ENCODE results near the gene FABP2. TPM values are rescaled to one million over a fixed set of nuclear protein-coding genes. Genes with fewer than 3 reads are reported as not detected.
"Not testable (repeated sequence)": the region's sequence is repeated elsewhere in the genome, so short reads cannot be mapped to it uniquely, and the experiment has no call there.

Gene FABP2
- total RNA-seq, 2 donors from 2014 or later = not detected

DNA sequence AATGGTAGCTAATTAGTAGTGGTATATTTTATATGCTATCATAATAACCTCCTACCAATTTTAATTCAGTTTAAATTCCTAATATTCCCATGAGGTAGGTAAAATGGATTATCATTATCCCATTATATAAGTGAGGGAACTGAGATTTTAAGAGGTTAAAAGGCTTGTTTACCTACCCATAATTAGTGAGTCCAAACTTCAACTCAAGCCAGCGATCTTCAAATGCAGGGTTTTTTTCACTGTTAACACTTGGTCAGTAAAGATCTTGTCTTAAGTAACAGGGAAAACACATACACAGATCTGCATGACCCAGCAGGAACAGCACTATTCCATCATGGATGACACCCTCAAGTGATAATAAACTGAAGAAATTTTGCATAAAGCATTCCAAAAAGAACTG is 31.3 kb downstream of the FABP2 start:
- no peak for ATAC-seq (ENCODE audit: insufficient number of reproducible peaks, low FRiP score, low read depth)
- TF ChIP-seq, protein P1, sequence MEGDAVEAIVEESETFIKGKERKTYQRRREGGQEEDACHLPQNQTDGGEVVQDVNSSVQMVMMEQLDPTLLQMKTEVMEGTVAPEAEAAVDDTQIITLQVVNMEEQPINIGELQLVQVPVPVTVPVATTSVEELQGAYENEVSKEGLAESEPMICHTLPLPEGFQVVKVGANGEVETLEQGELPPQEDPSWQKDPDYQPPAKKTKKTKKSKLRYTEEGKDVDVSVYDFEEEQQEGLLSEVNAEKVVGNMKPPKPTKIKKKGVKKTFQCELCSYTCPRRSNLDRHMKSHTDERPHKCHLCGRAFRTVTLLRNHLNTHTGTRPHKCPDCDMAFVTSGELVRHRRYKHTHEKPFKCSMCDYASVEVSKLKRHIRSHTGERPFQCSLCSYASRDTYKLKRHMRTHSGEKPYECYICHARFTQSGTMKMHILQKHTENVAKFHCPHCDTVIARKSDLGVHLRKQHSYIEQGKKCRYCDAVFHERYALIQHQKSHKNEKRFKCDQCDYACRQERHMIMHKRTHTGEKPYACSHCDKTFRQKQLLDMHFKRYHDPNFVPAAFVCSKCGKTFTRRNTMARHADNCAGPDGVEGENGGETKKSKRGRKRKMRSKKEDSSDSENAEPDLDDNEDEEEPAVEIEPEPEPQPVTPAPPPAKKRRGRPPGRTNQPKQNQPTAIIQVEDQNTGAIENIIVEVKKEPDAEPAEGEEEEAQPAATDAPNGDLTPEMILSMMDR (IDR thresholded peaks at IDR 0.05) = no peak
- Histone ChIP-seq H3K4me3 (no peak overlapping the region), H3K27me3 (replicated peaks; ENCODE audit: insufficient read depth) (no peaks in the 10 kb centered on the region), H3K4me1 (ENCODE audit: control insufficient read depth in 1 of 2, low read depth in 2 of 2) (peaks cover 5 to 17% of the 10 kb centered on the region in 2 donors), H3K9me3 (no peaks in the 10 kb centered on the region), H3K36me3 (peaks cover 13% of the 10 kb centered on the region), H3K27ac (no peak overlapping the region)
- DNase-seq (ENCODE audit: low spot score) = no peak

DNA sequence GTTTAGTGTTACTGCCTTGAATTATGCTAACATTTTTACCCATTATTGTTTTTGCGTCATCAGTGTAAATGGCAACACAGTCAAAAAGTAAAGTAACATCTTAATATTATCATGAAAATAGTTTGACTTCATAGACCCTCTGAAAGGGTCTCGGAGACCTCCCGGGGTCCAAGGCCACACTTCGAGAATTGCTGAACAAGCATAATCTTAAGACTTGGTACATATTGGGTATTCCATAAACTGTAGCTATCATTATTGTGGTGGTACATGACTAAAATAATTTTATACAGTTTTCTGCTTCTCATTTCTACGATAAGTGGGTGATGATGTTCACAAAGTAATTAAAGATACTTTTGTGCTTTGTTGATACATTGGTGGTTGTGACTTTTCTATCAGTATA is 32.6 kb downstream of the FABP2 start:
- peaks cover 13% of the 10 kb centered on the region for H3K36me3 ChIP-seq
- H3K27me3 ChIP-seq (replicated peaks; ENCODE audit: insufficient read depth) = no peaks in the 10 kb centered on the region
- DNase-seq (ENCODE audit: low spot score) (no peak), ATAC-seq (ENCODE audit: insufficient number of reproducible peaks, low FRiP score, low read depth) (no peak)
- no peak overlapping the region for H3K4me3 ChIP-seq
- no peaks in the 10 kb centered on the region for H3K9me3 ChIP-seq
- H3K27ac ChIP-seq = no peak overlapping the region
- peaks cover 16 to 17% of the 10 kb centered on the region in 2 donors for H3K4me1 ChIP-seq (ENCODE audit: control insufficient read depth in 1 of 2, low read depth in 2 of 2)
- TF ChIP-seq, protein P1 (IDR thresholded peaks at IDR 0.05) = no peak

DNA sequence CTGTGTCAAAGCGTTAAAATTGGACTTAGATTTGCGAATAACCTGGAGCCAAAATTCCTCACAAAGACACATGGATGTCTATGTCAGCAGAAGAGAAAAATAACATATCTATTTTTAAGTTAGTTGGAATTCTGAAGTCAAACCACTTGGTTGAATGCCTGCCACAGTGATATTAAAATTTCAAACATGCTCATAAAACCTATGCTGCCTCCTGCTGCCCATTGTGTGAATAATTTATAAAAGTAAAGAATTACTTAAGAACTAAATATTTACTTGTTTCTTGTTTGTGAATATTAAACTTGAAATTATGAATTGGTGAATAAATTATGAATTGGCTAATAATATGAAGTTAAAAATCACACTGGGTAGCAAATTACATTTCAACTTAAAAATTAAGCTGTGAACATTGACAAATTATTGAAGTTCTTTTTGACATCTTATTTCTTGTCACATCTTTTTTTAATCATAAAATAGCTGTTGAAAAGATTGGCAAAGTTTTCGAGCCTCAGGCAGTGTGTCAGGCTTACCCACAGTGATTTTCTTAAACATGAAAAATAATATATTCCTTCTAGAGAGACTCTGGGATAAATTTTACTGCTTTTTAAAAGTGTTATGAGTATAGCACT is 35.4 kb downstream of the FABP2 start:
- H3K27ac ChIP-seq = no peak overlapping the region
- H3K4me1 ChIP-seq (ENCODE audit: control insufficient read depth in 1 of 2, low read depth in 2 of 2) = peaks cover 26 to 31% of the 10 kb centered on the region in 2 donors
- TF ChIP-seq, protein P1 (IDR thresholded peaks at IDR 0.05) = peak; percentile 61
- no peak for DNase-seq (ENCODE audit: low spot score)
- H3K36me3 ChIP-seq = peaks cover 5% of the 10 kb centered on the region
- H3K27me3 ChIP-seq (replicated peaks; ENCODE audit: insufficient read depth) = no peaks in the 10 kb centered on the region
- H3K4me3 ChIP-seq = no peak overlapping the region
- H3K9me3 ChIP-seq = no peaks in the 10 kb centered on the region
- ATAC-seq (ENCODE audit: insufficient number of reproducible peaks, low FRiP score, low read depth) = peak; percentile 27

GRCh38 chr4:119284876-119285780 is 36.8 kb downstream of the FABP2 start:
- H3K27me3 ChIP-seq (replicated peaks; ENCODE audit: insufficient read depth) = no peaks in the 10 kb centered on the region
- H3K27ac ChIP-seq = peak overlapping the region; percentile 48 to 67
- peak overlapping the region; percentile 57 for H3K4me3 ChIP-seq
- DNase-seq (ENCODE audit: low spot score) (no peak), ATAC-seq (ENCODE audit: insufficient number of reproducible peaks, low FRiP score, low read depth) (no peak)
- peaks cover 26 to 43% of the 10 kb centered on the region in 2 donors for H3K4me1 ChIP-seq (ENCODE audit: control insufficient read depth in 1 of 2, low read depth in 2 of 2)
- peaks cover 5% of the 10 kb centered on the region for H3K36me3 ChIP-seq
- H3K9me3 ChIP-seq = no peaks in the 10 kb centered on the region
- TF ChIP-seq, protein P1 (IDR thresholded peaks at IDR 0.05) = no peak

GRCh38 chr4:119281393-119281792 is 40.5 kb downstream of the FABP2 start:
- TF ChIP-seq, protein P1 (IDR thresholded peaks at IDR 0.05) = no peak
- Histone ChIP-seq H3K9me3 (no peaks in the 10 kb centered on the region), H3K27ac (no peak overlapping the region), H3K27me3 (replicated peaks; ENCODE audit: insufficient read depth) (no peaks in the 10 kb centered on the region), H3K4me3 (no peak overlapping the region), H3K36me3 (no peaks in the 10 kb centered on the region), H3K4me1 (ENCODE audit: control insufficient read depth in 1 of 2, low read depth in 2 of 2) (peaks cover 26 to 43% of the 10 kb centered on the region in 2 donors)
- DNase-seq (ENCODE audit: low spot score) = no peak
- ATAC-seq (ENCODE audit: insufficient number of reproducible peaks, low FRiP score, low read depth) = no peak

GRCh38 chr4:119279945-119280344 is 42.0 kb downstream of the FABP2 start:
- H3K27me3 ChIP-seq (replicated peaks; ENCODE audit: insufficient read depth); H3K4me3 ChIP-seq; DNase-seq (ENCODE audit: low spot score); ATAC-seq (ENCODE audit: insufficient number of reproducible peaks, low FRiP score, low read depth); H3K36me3 ChIP-seq; H3K27ac ChIP-seq; H3K9me3 ChIP-seq: not testable (repeated sequence)
- peaks cover 17 to 33% of the 10 kb centered on the region in 2 donors for H3K4me1 ChIP-seq (ENCODE audit: control insufficient read depth in 1 of 2, low read depth in 2 of 2)

- H3K4me3 ChIP-seq; H3K36me3 ChIP-seq; H3K9me3 ChIP-seq; ATAC-seq (ENCODE audit: insufficient number of reproducible peaks, low FRiP score, low read depth); H3K27ac ChIP-seq; H3K27me3 ChIP-seq (replicated peaks; ENCODE audit: insufficient read depth); DNase-seq (ENCODE audit: low spot score): not testable (repeated sequence)
- H3K4me1 ChIP-seq (ENCODE audit: control insufficient read depth in 1 of 2, low read depth in 2 of 2) = peaks cover 12 to 29% of the 10 kb centered on the region in 2 donors
These were observed 42.4 kb downstream of the FABP2 start for GRCh38 chr4:119279541-119279940.

Data from thoracic aorta (tissue), 2 donors.